Esophagus squamous epithelium (tissue), 4 donors: ENCODE measurements around the gene CNNM1.

Source experiments
- POLR2A ChIP-seq, 4 donors: fragments of 450-650 bp; IDR thresholded peaks; one replicate each; pipeline ENCODE4 v1.6.1; 2017; ENCODE audit warnings: antibody characterized with exemption in 4 of 4, mild to moderate bottlenecking in 4 of 4, moderate library complexity in 3 of 4
- TF ChIP-seq, protein P1 (sequence below), 6 experiments: fragments of 450-650 bp in 4 of 6; fragments of 200-600 bp in 2 of 6; sonication (generic) in 2 of 6; IDR thresholded peaks; one replicate each; pipeline ENCODE4 v1.5.1; 2016 to 2019; ENCODE audit warnings: antibody characterized with exemption in 6 of 6, mild to moderate bottlenecking in 4 of 6, moderate library complexity in 4 of 6

DNA sequence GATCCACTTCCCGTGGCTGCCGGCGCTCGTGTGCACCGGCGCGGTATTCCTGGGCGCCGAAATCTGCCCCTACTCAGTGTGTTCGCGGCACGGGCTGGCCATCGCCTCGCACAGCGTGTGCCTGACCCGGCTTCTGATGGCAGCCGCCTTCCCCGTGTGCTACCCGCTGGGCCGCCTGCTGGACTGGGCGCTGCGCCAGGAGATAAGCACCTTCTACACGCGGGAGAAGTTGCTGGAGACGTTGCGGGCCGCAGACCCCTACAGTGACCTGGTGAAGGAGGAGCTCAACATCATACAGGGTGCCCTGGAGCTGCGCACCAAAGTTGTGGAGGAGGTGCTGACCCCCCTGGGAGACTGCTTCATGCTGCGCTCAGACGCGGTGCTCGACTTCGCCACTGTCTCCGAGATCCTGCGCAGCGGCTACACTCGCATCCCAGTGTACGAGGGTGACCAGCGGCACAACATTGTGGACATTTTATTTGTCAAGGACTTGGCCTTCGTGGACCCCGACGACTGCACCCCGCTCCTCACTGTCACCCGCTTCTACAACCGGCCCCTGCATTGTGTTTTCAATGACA, 1.3 kb downstream of the CNNM1 start:
- TF ChIP-seq POLR2A (IDR thresholded peaks at IDR 0.05) = no peak
- TF ChIP-seq, protein P1, sequence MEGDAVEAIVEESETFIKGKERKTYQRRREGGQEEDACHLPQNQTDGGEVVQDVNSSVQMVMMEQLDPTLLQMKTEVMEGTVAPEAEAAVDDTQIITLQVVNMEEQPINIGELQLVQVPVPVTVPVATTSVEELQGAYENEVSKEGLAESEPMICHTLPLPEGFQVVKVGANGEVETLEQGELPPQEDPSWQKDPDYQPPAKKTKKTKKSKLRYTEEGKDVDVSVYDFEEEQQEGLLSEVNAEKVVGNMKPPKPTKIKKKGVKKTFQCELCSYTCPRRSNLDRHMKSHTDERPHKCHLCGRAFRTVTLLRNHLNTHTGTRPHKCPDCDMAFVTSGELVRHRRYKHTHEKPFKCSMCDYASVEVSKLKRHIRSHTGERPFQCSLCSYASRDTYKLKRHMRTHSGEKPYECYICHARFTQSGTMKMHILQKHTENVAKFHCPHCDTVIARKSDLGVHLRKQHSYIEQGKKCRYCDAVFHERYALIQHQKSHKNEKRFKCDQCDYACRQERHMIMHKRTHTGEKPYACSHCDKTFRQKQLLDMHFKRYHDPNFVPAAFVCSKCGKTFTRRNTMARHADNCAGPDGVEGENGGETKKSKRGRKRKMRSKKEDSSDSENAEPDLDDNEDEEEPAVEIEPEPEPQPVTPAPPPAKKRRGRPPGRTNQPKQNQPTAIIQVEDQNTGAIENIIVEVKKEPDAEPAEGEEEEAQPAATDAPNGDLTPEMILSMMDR (IDR thresholded peaks at IDR 0.05) = no peak
